SJCRH30 (cell line): ENCODE measurements around the gene CENATAC. TPM values are rescaled to one million over a fixed set of nuclear protein-coding genes. Genes with fewer than 3 reads are reported as not detected.

Experiments used
- total RNA-seq: library from RNA; depleted of rRNA; stranded (reverse); fragments of >200 nt; shearing (Covaris generic); gene quantifications from 2 replicates; pipeline ENCODE4 v1.2.3, GENCODE V29; 2014; rRNA removed

CENATAC gene
- total RNA-seq, 1 experiment from 2014 or later, result 17.5 TPM

Other genes starting within 250 kb of the CENATAC start
- gene DDX6, start 207.0 kb upstream of the CENATAC start, total RNA-seq, result 80.1 and 81.7 TPM in 2 replicates
- not detected in 2 replicates for gene CXCR5, start 114.2 kb upstream of the CENATAC start, total RNA-seq
- gene BCL9L, start 72.2 kb upstream of the CENATAC start, total RNA-seq, result 2.2 and 4.3 TPM in 2 replicates
- gene UPK2, start 41.8 kb upstream of the CENATAC start, total RNA-seq, result not detected in 2 replicates
- gene FOXR1, start 26.4 kb upstream of the CENATAC start, total RNA-seq, result not detected in 2 replicates
- gene RPS25, start 20.2 kb downstream of the CENATAC start, total RNA-seq, result 797 and 901 TPM in 2 replicates
- gene TRAPPC4, start 20.6 kb downstream of the CENATAC start, total RNA-seq, result 33.1 and 34.8 TPM in 2 replicates
- 8.7 and 9.8 TPM in 2 replicates for gene SLC37A4, start 32.7 kb downstream of the CENATAC start, total RNA-seq
- gene HYOU1, start 59.1 kb downstream of the CENATAC start, total RNA-seq, result 68.1 and 79.3 TPM in 2 replicates
- 11.6 and 11.9 TPM in 2 replicates for gene VPS11, start 69.7 kb downstream of the CENATAC start, total RNA-seq
- gene HMBS, start 86.7 kb downstream of the CENATAC start, total RNA-seq, result 10.1 and 14.3 TPM in 2 replicates
- 23.7 and 24.0 TPM in 2 replicates for gene DPAGT1, start 103.7 kb downstream of the CENATAC start, total RNA-seq
- 4.1 and 4.8 TPM in 2 replicates for gene C2CD2L, start 109.2 kb downstream of the CENATAC start, total RNA-seq
- 14.4 and 15.2 TPM in 2 replicates for gene HINFP, start 123.4 kb downstream of the CENATAC start, total RNA-seq
- 0.08 TPM in 1 of 2 replicates, not detected in the other for gene ABCG4, start 150.9 kb downstream of the CENATAC start, total RNA-seq
- gene NLRX1, start 170.6 kb downstream of the CENATAC start, total RNA-seq, result 0.24 and 0.25 TPM in 2 replicates
- not detected in 2 replicates for gene NHERF4, start 187.3 kb downstream of the CENATAC start, total RNA-seq
- gene CBL, start 208.2 kb downstream of the CENATAC start, total RNA-seq, result 11.8 and 12.9 TPM in 2 replicates